ENCODE results near the gene GID8. TPM values are rescaled to one million over a fixed set of nuclear protein-coding genes. Genes with fewer than 3 reads are reported as not detected.

GID8 gene
- total and polyA plus RNA-seq, 2 of the 13 experiments (the other 11 are each of a cell fraction or from before 2014, with no cell fraction given), result 39.6 to 59.8 TPM

DNA sequence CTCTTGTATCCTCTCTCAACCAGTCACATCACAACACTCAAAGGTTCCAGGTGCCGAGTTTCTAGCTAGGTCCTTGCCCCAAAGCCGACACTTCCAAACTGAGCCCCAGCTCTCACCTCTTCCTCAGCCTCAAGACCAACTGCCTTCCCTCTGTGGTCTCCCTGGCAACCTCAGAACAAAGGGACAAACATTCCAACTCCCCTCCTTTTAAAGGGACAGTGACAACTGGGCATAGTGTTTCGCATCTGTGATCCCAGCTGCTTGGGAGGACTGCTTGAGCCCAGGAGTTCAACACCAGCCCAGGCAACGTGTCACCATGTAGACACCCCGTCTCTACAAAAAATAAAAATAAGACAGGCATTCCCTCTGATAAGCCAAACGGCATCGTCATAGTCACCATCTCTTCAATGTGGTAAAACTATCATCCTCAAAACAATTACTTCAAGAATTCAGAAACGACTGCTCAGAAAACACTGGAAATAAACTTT lies 22.9 kb upstream of the GID8 start (continued):
- peak; percentile 85 for TF ChIP-seq RFX1 (IDR thresholded peaks at IDR 0.05)
- TF ChIP-seq NAIF1 (CRISPR knock-in tag; IDR thresholded peaks at IDR 0.05; ENCODE audit: borderline replicate concordance), result no peak
- no peak for TF ChIP-seq GTF2F1 (IDR thresholded peaks at IDR 0.05; ENCODE audit: low read length)
- peak; percentile 75; the same call in 1 of the 2 replicates for TF ChIP-seq ZMYM3 (CRISPR knock-in tag; IDR thresholded peaks at IDR 0.05)
- TF ChIP-seq MXI1 (IDR thresholded peaks at IDR 0.05; ENCODE audit: borderline replicate concordance, low read depth, low read length), result peak; percentile 75; the same call in 1 of the 3 replicates
- no peak for TF ChIP-seq MAFF (IDR thresholded peaks at IDR 0.05; ENCODE audit: low read depth, low read length)

GRCh38 chr20:62916703-62917476 lies 21.1 kb upstream of the GID8 start:
- H3K4me2 ChIP-seq (ENCODE audit: low read depth, low read length), result peak overlapping the region; percentile 74
- peaks cover 97% of the 10 kb centered on the region for H4K20me1 ChIP-seq (ENCODE audit: insufficient read depth, low read length)
- FAIRE-seq, result peak; percentile 93
- TF ChIP-seq ZNF598 (CRISPR knock-in tag; IDR thresholded peaks at IDR 0.05; ENCODE audit: borderline replicate concordance) (peak; percentile 64; the same call in 1 of the 2 replicates), GABPA (IDR thresholded peaks at IDR 0.05; ENCODE audit: low read depth, low read length) (no peak), GABPA (CRISPR knock-in tag; IDR thresholded peaks at IDR 0.05; ENCODE audit: low read depth) (0 out of 2 replicates have a peak, but pooled peaks have one; percentile 54), NCOA2 (CRISPR knock-in tag; IDR thresholded peaks at IDR 0.05) (peak; percentile 95), ZNF770 (CRISPR knock-in tag; IDR thresholded peaks at IDR 0.05) (peak; percentile 82), HDAC1 (CRISPR knock-in tag; IDR thresholded peaks at IDR 0.05) (peak; percentile 99), ZNF335 (CRISPR knock-in tag; IDR thresholded peaks at IDR 0.05) (peak; percentile 92), HMG20B (CRISPR knock-in tag; conservative IDR thresholded peaks at IDR 0.05) (peak; percentile 90), ZNF652 (CRISPR knock-in tag; IDR thresholded peaks at IDR 0.05; ENCODE audit: borderline replicate concordance, low read depth) (peak; percentile 54), AGO1 (IDR thresholded peaks at IDR 0.05; ENCODE audit: low read depth, low read length, poor library complexity, severe bottlenecking) (no peak)
- TF ChIP-seq, protein P1, sequence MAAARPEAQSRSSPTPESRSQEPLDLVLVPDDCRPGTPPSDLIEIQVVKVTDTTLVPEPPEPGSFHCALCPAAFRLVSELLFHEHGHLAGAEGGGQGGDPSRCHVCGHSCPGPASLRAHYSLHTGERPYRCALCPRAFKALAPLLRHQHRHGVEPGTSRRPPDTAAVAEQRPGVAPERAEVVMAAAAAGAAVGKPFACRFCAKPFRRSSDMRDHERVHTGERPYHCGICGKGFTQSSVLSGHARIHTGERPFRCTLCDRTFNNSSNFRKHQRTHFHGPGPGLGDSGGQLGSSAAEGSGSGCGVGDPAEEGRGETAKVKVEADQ (CRISPR knock-in tag; IDR thresholded peaks at IDR 0.05; ENCODE audit: borderline replicate concordance), result peak; percentile 93

More at GRCh38 chr20:62916703-62917476, 21.1 kb upstream of the GID8 start:
- BruUV-seq (replicated peaks), result TSS peak; percentile 5
- peak overlapping the region; percentile 73 for H3K9ac ChIP-seq (ENCODE audit: insufficient read depth, low read depth, low read length)
- H3K4me3 ChIP-seq (replicated peaks in 1 of 3; ENCODE audit: insufficient read depth in 1 of 3, low read depth in 2 of 3, low read length in 3 of 3), result peak overlapping the region; percentile 11 to 52 (median 13); a peak in 4 of 6 replicates
- WGBS (ENCODE audit: low lambda C conversion rate), result 13% methylated on average over 10 of the region's 10 CpGs
- H2AFZ ChIP-seq (ENCODE audit: low read length), result no peak overlapping the region
- peaks cover 16 to 24% of the 10 kb centered on the region in 2 experiments; a peak in 4 of 5 replicates for H3K36me3 ChIP-seq (replicated peaks in 1 of 2; ENCODE audit: control insufficient read depth in 1 of 2, insufficient read depth in 2 of 2, low read length in 2 of 2)
- H3K9me3 ChIP-seq (ENCODE audit: low read length), result no peaks in the 10 kb centered on the region
- H3K27me3 ChIP-seq (ENCODE audit: control insufficient read depth in 1 of 2, insufficient read depth in 2 of 2, low read length in 2 of 2), result no peaks in the 10 kb centered on the region
- CTCF ChIA-PET (ENCODE audit: low intra/inter-chr PET ratio, low total read pairs), result no interaction called here
- POLR2A ChIA-PET, result interaction anchor here (0.7 to 6.3 kb wide), 10 partner anchors 7 to 54 kb away, joined by 3 to 54 read pairs (median 6); partner anchors contain the start of genes DIDO1, GID8 and SLC17A9
- H3K4me1 ChIP-seq (ENCODE audit: insufficient read depth, low read length), result peaks cover 92% of the 10 kb centered on the region
- ATAC-seq, result peak; percentile 74
- H3K27ac ChIP-seq (ENCODE audit: extremely low read length, insufficient read depth, low read length), result peak overlapping the region; percentile 93
- peak; percentile 96 for DNase-seq (ENCODE audit: low spot score)
- intact Hi-C loops (cut with micrococcal nuclease; ENCODE audit: unreplicated experiment), result no loop called here
- H3K79me2 ChIP-seq (ENCODE audit: insufficient read depth, low read length), result peaks cover 100% of the 10 kb centered on the region
- in situ Hi-C loops (cut with HindIII; ENCODE audit: extremely low pct_ligation_motif_present, low pct_unique_long_range_greater_than_20kb), result no loop called here
